Neural cell (in vitro differentiated cells): Measurements from ENCODE around the gene CCDC88A. TPM values are rescaled to one million over a fixed set of nuclear protein-coding genes. Genes with fewer than 3 reads are reported as not detected.

Experiments
- H2AFZ ChIP-seq: fragments of 200-600, 300-800 bp; sonication (generic), shearing (Covaris generic); 2 replicates; pipeline ENCODE4 v1.6.0; 2014; ENCODE audit warnings: low read depth, mild to moderate bottlenecking, antibody characterized with exemption, low read length, moderate library complexity
- H3F3A ChIP-seq: fragments of 200-600 bp; shearing (Covaris generic); 2 replicates; pipeline ENCODE4 v1.6.1; 2016; ENCODE audit warnings: mild to moderate bottlenecking, moderate library complexity, mixed read lengths, antibody characterized with exemption, low read length; ENCODE audit not compliant: insufficient read depth, poor library complexity, severe bottlenecking
- H3K27ac ChIP-seq: fragments of 200-600, 300-800 bp; sonication (generic), shearing (Covaris generic); 2 replicates; pipeline ENCODE4 v1.5.1; 2014; ENCODE audit warnings: mild to moderate bottlenecking, low read length, moderate library complexity
- H3K27me3 ChIP-seq: fragments of 300-800, 200-600 bp; sonication (generic), shearing (Covaris generic); 2 replicates; pipeline ENCODE4 v1.6.0; 2014; ENCODE audit warnings: mild to moderate bottlenecking, low read depth, low read length, moderate library complexity; ENCODE audit not compliant: insufficient read depth
- H3K36me3 ChIP-seq: fragments of 300-800, 200-600 bp; sonication (generic), shearing (Covaris generic); 2 replicates; pipeline ENCODE4 v1.5.1; 2014; ENCODE audit warnings: mild to moderate bottlenecking, antibody characterized with exemption, low read length, moderate library complexity; ENCODE audit not compliant: insufficient read depth
- H3K4me2 ChIP-seq: fragments of 300-800, 200-600 bp; sonication (generic), shearing (Covaris generic); 2 replicates; pipeline ENCODE4 v1.6.0; 2014; ENCODE audit warnings: mild to moderate bottlenecking, low read length
- H3K4me3 ChIP-seq: fragments of 300-800, 200-600 bp; sonication (generic), shearing (Covaris generic); 2 replicates; pipeline ENCODE4 v1.5.1; 2014; ENCODE audit warnings: mild to moderate bottlenecking, low read length, moderate library complexity
- H3K79me2 ChIP-seq: fragments of 200-600 bp; shearing (Covaris generic); replicated peaks from 2 replicates; pipeline ENCODE4 v1.6.0; 2014; ENCODE audit warnings: mild to moderate bottlenecking, low read length, moderate library complexity; ENCODE audit not compliant: insufficient read depth
- H3K9ac ChIP-seq: fragments of 300-800, 200-600 bp; sonication (generic), shearing (Covaris generic); 2 replicates; pipeline ENCODE4 v1.6.1; 2016; ENCODE audit warnings: mild to moderate bottlenecking, low read length, mixed read lengths
- H3K9me2 ChIP-seq: fragments of 200-600 bp; shearing (Covaris generic); 2 replicates; pipeline ENCODE4 v1.6.1; 2016; ENCODE audit warnings: mild to moderate bottlenecking, low read length, mixed read lengths; ENCODE audit not compliant: insufficient read depth
- H3K9me3 ChIP-seq: fragments of 200-600, 300-800 bp; sonication (generic), shearing (Covaris generic); 2 replicates; pipeline ENCODE4 v1.6.1; 2016; ENCODE audit warnings: mild to moderate bottlenecking, mixed run types, low read length, moderate library complexity, mixed read lengths
- H4K20me1 ChIP-seq: fragments of 200-600 bp; shearing (Covaris generic); 2 replicates; pipeline ENCODE4 v1.6.1; 2016; ENCODE audit warnings: mild to moderate bottlenecking, mixed run types; ENCODE audit not compliant: insufficient read depth
- CTCF ChIP-seq: fragments of 450-650 bp; IDR thresholded peaks from 2 replicates; pipeline ENCODE4 v1.5.1; 2014; ENCODE audit warnings: antibody characterized with exemption, mild to moderate bottlenecking, moderate library complexity; ENCODE audit not compliant: poor library complexity, severe bottlenecking
- EP300 ChIP-seq: fragments of 450-650 bp; conservative IDR thresholded peaks from 2 replicates; pipeline ENCODE4 v1.6.1; 2014; ENCODE audit warnings: antibody characterized with exemption, mild to moderate bottlenecking, moderate library complexity; ENCODE audit not compliant: poor library complexity, severe bottlenecking
- EZH2 ChIP-seq: fragments of 200-600, 300-800 bp; shearing (Covaris generic), sonication (generic); IDR thresholded peaks from 2 replicates; pipeline ENCODE4 v1.6.1; 2014; ENCODE audit warnings: antibody characterized with exemption, low read length, borderline replicate concordance, mild to moderate bottlenecking; ENCODE audit not compliant: insufficient read depth, poor library complexity, severe bottlenecking
- POLR2AphosphoS5 ChIP-seq: IDR thresholded peaks from 2 replicates; pipeline ENCODE4 v1.6.1; 2012
- RAD21 ChIP-seq: fragments of 450-650 bp; conservative IDR thresholded peaks from 2 replicates; pipeline ENCODE4 v1.6.1; 2014; ENCODE audit warnings: antibody characterized with exemption, mild to moderate bottlenecking, moderate library complexity
- SMC3 ChIP-seq: fragments of 450-650 bp; conservative IDR thresholded peaks from 2 replicates; pipeline ENCODE4 v1.6.1; 2014; ENCODE audit warnings: antibody characterized with exemption, mild to moderate bottlenecking, moderate library complexity; ENCODE audit not compliant: poor library complexity
- TAF1 ChIP-seq: IDR thresholded peaks from 2 replicates; pipeline ENCODE4 v1.6.1; 2012; ENCODE audit warnings: low read depth
- polyA plus RNA-seq: library from polyadenylated mRNA; depleted of rRNA; stranded (reverse); fragments of >200 nt; gene quantifications from 2 replicates; pipeline ENCODE4 v1.2.3, GENCODE V29; 2014
- TF ChIP-seq, protein P1 (sequence below): IDR thresholded peaks from 2 replicates; pipeline ENCODE4 v1.6.1; 2012; ENCODE audit warnings: borderline replicate concordance

Gene CCDC88A
- polyA plus RNA-seq, 1 donor from 2014 or later: 224 TPM

DNA sequence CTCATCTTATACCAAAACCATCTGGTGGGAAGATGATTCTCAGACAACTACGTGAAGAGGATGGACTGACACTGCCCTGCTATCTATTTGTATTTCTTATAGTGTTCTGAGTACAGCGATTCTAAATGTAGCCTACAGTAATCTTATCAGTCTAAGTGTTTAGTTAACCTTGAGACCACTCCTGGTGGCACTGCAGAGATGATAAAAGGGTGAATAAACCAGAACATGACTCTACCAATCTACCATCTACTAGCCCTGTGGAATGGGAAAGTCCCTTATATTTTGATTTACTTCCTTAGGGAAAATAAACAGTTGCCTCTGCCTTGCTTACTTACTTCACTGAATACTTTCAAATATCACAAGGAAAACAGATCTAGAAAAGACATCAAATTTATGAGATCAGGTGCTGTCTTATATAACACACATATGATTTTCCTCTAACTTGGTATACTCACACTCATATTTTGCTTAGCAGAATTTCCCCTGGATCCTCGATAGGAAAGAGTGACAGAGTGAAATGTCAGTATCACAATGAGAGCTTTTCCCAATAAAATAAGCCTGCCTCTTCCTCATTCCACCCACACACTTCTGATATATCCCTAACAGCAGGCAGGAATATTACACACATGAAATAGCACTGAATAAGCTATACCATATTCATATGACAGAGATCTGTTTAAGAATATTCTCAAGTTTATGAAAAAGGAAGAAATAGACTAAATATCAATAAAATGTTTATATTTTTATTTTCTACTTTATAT lies 92.0 kb downstream of the CCDC88A start:
- H3K9me2 ChIP-seq: no peaks in the 10 kb centered on the region
- no peak overlapping the region for H3K27ac ChIP-seq
- no peaks in the 10 kb centered on the region for H3K27me3 ChIP-seq
- H3K79me2 ChIP-seq: no peaks in the 10 kb centered on the region
- H3K4me3 ChIP-seq: no peak overlapping the region
- no peaks in the 10 kb centered on the region for H4K20me1 ChIP-seq
- no peaks in the 10 kb centered on the region for H3F3A ChIP-seq
- TF ChIP-seq TAF1: no peak
- TF ChIP-seq, protein P1, sequence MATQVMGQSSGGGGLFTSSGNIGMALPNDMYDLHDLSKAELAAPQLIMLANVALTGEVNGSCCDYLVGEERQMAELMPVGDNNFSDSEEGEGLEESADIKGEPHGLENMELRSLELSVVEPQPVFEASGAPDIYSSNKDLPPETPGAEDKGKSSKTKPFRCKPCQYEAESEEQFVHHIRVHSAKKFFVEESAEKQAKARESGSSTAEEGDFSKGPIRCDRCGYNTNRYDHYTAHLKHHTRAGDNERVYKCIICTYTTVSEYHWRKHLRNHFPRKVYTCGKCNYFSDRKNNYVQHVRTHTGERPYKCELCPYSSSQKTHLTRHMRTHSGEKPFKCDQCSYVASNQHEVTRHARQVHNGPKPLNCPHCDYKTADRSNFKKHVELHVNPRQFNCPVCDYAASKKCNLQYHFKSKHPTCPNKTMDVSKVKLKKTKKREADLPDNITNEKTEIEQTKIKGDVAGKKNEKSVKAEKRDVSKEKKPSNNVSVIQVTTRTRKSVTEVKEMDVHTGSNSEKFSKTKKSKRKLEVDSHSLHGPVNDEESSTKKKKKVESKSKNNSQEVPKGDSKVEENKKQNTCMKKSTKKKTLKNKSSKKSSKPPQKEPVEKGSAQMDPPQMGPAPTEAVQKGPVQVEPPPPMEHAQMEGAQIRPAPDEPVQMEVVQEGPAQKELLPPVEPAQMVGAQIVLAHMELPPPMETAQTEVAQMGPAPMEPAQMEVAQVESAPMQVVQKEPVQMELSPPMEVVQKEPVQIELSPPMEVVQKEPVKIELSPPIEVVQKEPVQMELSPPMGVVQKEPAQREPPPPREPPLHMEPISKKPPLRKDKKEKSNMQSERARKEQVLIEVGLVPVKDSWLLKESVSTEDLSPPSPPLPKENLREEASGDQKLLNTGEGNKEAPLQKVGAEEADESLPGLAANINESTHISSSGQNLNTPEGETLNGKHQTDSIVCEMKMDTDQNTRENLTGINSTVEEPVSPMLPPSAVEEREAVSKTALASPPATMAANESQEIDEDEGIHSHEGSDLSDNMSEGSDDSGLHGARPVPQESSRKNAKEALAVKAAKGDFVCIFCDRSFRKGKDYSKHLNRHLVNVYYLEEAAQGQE: no peak
- no peak for TF ChIP-seq RAD21
- TF ChIP-seq POLR2AphosphoS5: no peak
- TF ChIP-seq EP300: no peak
- TF ChIP-seq EZH2: no peak
- no peak for TF ChIP-seq SMC3
- H3K4me2 ChIP-seq: no peak overlapping the region
- H3K9me3 ChIP-seq: no peaks in the 10 kb centered on the region
- H3K9ac ChIP-seq: no peak overlapping the region
- H2AFZ ChIP-seq: no peak overlapping the region
- H3K36me3 ChIP-seq: peaks cover 8% of the 10 kb centered on the region

GRCh38 chr2:55314985-55315384 lies 104.7 kb downstream of the CCDC88A start:
- no peak overlapping the region for H3K4me3 ChIP-seq
- no peak for TF ChIP-seq EZH2
- TF ChIP-seq EP300: no peak
- TF ChIP-seq RAD21: no peak
- TF ChIP-seq SMC3: no peak
- TF ChIP-seq POLR2AphosphoS5: no peak
- no peak for TF ChIP-seq CTCF
- TF ChIP-seq TAF1: no peak
- TF ChIP-seq, protein P1: no peak
- no peak overlapping the region for H3K27ac ChIP-seq
- no peaks in the 10 kb centered on the region for H3K79me2 ChIP-seq
- H3K9me2 ChIP-seq: no peaks in the 10 kb centered on the region
- H3K9ac ChIP-seq: no peak overlapping the region
- no peaks in the 10 kb centered on the region for H3K27me3 ChIP-seq
- H3K9me3 ChIP-seq: no peaks in the 10 kb centered on the region
- no peaks in the 10 kb centered on the region for H4K20me1 ChIP-seq
- no peak overlapping the region for H2AFZ ChIP-seq
- no peak overlapping the region for H3K4me2 ChIP-seq
- H3K36me3 ChIP-seq: peaks cover 15% of the 10 kb centered on the region
- no peaks in the 10 kb centered on the region for H3F3A ChIP-seq
